ENCODE results near the gene RP2. TPM values are rescaled to one million over a fixed set of nuclear protein-coding genes. Genes with fewer than 3 reads are reported as not detected.

Gene RP2
- total RNA-seq, 2 experiments from 2014 or later, result 3.3 to 5.0 TPM

DNA sequence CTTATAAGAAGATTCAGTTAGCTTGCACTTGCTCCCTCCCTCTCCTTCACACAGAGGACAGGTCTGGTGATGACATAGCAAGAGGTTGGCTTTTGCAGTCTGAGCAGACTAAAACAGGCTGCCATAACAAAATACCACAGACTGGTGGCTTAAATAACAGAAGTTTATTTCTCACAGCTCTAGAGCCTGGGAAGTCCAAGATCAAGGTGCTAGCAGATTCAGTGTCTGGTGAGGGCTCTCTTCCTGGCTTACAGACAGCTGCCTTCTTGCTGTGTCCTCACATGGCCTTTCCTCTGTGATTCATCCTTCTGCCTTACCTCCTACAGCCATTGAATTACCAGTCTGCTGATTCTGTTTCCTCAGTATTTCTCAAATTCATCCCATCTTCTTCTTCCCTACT is 13.1 kb downstream of the RP2 start:
- H3K4me3 Mint-ChIP-seq, result no peak overlapping the region
- H3K36me3 Mint-ChIP-seq (ENCODE audit: low read depth), result peaks cover 9% of the 10 kb centered on the region
- CTCF ChIA-PET, result no interaction called here
- DNase-seq (no peak), ATAC-seq (no peak)
- POLR2A ChIA-PET, result no interaction called here
- H3K4me1 Mint-ChIP-seq, result peaks cover 6% of the 10 kb centered on the region
- no peaks in the 10 kb centered on the region for H3K9me3 Mint-ChIP-seq (ENCODE audit: low read depth)
- H3K27me3 Mint-ChIP-seq, result no peaks in the 10 kb centered on the region
- intact Hi-C loops (cut with DNase I, micrococcal nuclease), result no loop called here
- H3K27ac Mint-ChIP-seq, result no peak overlapping the region

DNA sequence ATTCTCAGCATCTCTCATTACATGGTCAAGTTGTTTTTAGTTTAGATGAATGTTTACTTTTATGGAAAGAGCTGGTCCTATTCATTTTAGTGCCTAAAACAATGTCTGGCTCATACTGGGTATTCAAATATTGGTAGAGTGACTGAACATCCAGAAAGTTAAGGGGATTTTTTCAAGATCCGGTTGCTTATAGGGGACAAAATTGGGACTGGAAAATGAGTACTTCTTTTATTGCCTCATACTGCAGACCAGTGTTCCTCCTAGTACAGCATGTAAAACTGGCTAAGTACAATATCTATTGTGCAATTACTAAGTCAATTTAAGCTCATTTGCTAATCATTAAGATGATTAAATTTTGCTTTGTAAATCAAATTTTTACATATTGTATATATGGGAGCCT is 13.9 kb downstream of the RP2 start:
- CTCF ChIA-PET, result interaction anchor here (0.6 kb wide), 1 partner anchor 178 kb away, joined by 3 read pairs; no protein-coding TSS in a partner anchor
- no peaks in the 10 kb centered on the region for H3K9me3 Mint-ChIP-seq (ENCODE audit: low read depth)
- DNase-seq, result no peak
- H3K4me1 Mint-ChIP-seq, result peaks cover 6% of the 10 kb centered on the region
- POLR2A ChIA-PET, result no interaction called here
- H3K4me3 Mint-ChIP-seq, result no peak overlapping the region
- peaks cover 9% of the 10 kb centered on the region for H3K36me3 Mint-ChIP-seq (ENCODE audit: low read depth)
- no peak overlapping the region for H3K27ac Mint-ChIP-seq
- intact Hi-C loops (cut with DNase I, micrococcal nuclease), result no loop called here
- no peak for ATAC-seq
- no peaks in the 10 kb centered on the region for H3K27me3 Mint-ChIP-seq

GRCh38 chrX:46856483-46856882 is 19.6 kb downstream of the RP2 start:
- Mint-ChIP-seq H3K4me3 (no peak overlapping the region), H3K4me1 (no peaks in the 10 kb centered on the region), H3K27ac (no peak overlapping the region), H3K9me3 (ENCODE audit: low read depth) (no peaks in the 10 kb centered on the region), H3K27me3 (no peaks in the 10 kb centered on the region), H3K36me3 (ENCODE audit: low read depth) (peaks cover 10% of the 10 kb centered on the region)
- POLR2A ChIA-PET, result no interaction called here
- DNase-seq (no peak), ATAC-seq (no peak)
- intact Hi-C loops (cut with DNase I, micrococcal nuclease), result no loop called here
- CTCF ChIA-PET, result no interaction called here

DNA sequence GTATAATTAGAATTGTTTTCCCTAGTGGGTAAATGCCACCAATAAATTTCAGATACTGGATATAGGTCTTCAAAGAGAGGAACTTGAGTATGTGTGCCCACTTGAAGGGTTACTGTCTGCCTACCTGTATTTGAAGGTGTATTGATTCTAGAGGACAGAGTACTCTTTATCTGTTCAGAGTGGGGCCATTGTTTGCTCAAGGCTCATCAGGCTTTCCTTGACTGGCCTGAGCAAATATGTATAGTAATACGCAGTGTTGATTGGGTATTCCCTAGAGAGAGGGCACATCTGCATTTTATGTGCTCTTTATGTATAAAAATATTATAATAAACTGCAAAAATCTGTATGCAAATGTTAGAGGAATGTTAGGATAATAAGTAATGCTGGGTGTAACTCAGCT is 23.7 kb downstream of the RP2 start:
- ATAC-seq (no peak), DNase-seq (no peak)
- Mint-ChIP-seq H3K27ac (no peak overlapping the region), H3K27me3 (no peaks in the 10 kb centered on the region), H3K4me1 (no peaks in the 10 kb centered on the region), H3K36me3 (ENCODE audit: low read depth) (peaks cover 10% of the 10 kb centered on the region), H3K4me3 (no peak overlapping the region), H3K9me3 (ENCODE audit: low read depth) (no peaks in the 10 kb centered on the region)
- CTCF ChIA-PET, result no interaction called here
- POLR2A ChIA-PET, result no interaction called here
- intact Hi-C loops (cut with DNase I, micrococcal nuclease), result no loop called here

DNA sequence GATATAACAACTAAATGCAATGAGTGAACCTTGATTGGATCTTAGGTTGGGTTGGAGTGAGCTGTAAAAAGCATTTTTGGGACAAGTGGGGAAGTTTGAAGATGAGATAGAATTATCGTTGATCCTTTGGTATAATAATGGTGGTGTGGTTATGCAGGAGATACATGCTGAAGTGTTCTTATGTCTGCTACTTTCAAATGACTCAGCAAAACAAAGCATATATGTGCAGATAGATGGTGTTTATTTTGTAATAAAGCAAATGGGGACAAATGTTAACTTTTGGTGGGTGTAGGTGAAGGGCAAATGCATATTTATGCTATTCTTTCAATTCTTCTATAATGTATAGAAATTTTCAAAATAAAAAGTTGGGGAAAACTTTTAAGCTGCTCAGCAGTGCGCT is 26.2 kb downstream of the RP2 start:
- no peak for DNase-seq
- Mint-ChIP-seq H3K36me3 (ENCODE audit: low read depth) (peaks cover 21% of the 10 kb centered on the region), H3K4me3 (no peak overlapping the region), H3K9me3 (ENCODE audit: low read depth) (no peaks in the 10 kb centered on the region), H3K27me3 (no peaks in the 10 kb centered on the region), H3K27ac (no peak overlapping the region), H3K4me1 (no peaks in the 10 kb centered on the region)
- ATAC-seq, result no peak
- CTCF ChIA-PET, result no interaction called here
- intact Hi-C loops (cut with DNase I, micrococcal nuclease), result no loop called here
- POLR2A ChIA-PET, result no interaction called here

GRCh38 chrX:46864606-46865005 is 27.8 kb downstream of the RP2 start:
- Mint-ChIP-seq H3K27ac (no peak overlapping the region), H3K4me1 (no peaks in the 10 kb centered on the region), H3K4me3 (no peak overlapping the region), H3K36me3 (ENCODE audit: low read depth) (peaks cover 21% of the 10 kb centered on the region), H3K27me3 (no peaks in the 10 kb centered on the region), H3K9me3 (ENCODE audit: low read depth) (no peaks in the 10 kb centered on the region)
- DNase-seq, result no peak
- ChIA-PET POLR2A (no interaction called here), CTCF (interaction anchor here (0.7 kb wide), 1 partner anchor 928 kb away, joined by 3 read pairs; no protein-coding TSS in a partner anchor)
- no peak for ATAC-seq
- intact Hi-C loops (cut with DNase I, micrococcal nuclease), result no loop called here

GRCh38 chrX:46865281-46865680 is 28.4 kb downstream of the RP2 start:
- no peak overlapping the region for H3K27ac Mint-ChIP-seq
- ChIA-PET CTCF (interaction anchor here (0.7 kb wide), 1 partner anchor 929 kb away, joined by 3 read pairs; no protein-coding TSS in a partner anchor), POLR2A (no interaction called here)
- no peaks in the 10 kb centered on the region for H3K27me3 Mint-ChIP-seq
- H3K9me3 Mint-ChIP-seq (ENCODE audit: low read depth), result no peaks in the 10 kb centered on the region
- H3K4me3 Mint-ChIP-seq, result no peak overlapping the region
- intact Hi-C loops (cut with DNase I, micrococcal nuclease), result no loop called here
- no peak for ATAC-seq
- no peak for DNase-seq
- no peaks in the 10 kb centered on the region for H3K4me1 Mint-ChIP-seq
- peaks cover 20% of the 10 kb centered on the region for H3K36me3 Mint-ChIP-seq (ENCODE audit: low read depth)

DNA sequence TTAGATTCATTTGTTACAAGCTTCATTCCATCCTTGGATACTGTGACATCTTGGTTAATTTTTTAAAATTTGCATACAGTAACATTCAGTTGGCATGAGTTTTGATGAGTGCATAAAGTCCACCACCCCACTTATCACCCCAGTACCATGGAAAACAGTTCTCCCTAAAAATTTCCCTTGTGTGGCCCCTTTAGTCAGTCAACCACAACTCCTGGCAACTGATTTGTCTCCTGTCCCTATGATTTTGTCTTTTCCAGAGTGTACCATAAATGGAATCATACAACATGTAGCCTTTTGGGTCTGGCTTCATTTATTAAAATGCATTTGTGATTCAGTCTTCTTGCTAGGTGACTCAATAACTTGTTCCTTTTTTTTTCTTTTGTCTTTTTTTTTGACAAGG is 29.9 kb downstream of the RP2 start:
- intact Hi-C loops (cut with DNase I, micrococcal nuclease), result no loop called here
- CTCF ChIA-PET, result no interaction called here

DNA sequence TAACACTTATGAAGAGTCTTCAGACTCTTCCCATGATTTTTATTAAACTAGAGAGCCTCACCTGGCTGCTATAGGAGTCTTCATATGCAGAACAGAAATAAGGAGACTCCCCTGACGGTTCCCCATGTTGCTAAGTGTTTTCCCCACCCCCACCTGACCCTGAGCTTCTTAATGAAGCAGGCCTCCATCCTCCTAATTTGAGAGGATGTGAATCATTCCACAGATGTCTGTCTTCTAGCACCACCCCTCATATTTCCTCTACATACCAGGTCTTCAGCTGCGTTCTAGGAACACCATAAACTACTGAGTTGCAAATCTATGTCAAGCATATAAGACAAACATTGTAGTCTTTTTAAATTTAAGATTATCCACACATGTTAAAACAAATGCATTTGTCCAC is 36.9 kb downstream of the RP2 start:
- Mint-ChIP-seq H3K9me3 (ENCODE audit: low read depth) (no peaks in the 10 kb centered on the region), H3K27me3 (no peaks in the 10 kb centered on the region), H3K36me3 (ENCODE audit: low read depth) (peaks cover 4% of the 10 kb centered on the region), H3K4me1 (peaks cover 4% of the 10 kb centered on the region), H3K4me3 (no peak overlapping the region), H3K27ac (no peak overlapping the region)
- ChIA-PET CTCF (no interaction called here), POLR2A (no interaction called here)
- ATAC-seq (no peak), DNase-seq (no peak)
- intact Hi-C loops (cut with DNase I, micrococcal nuclease), result no loop called here

More for the DNA sequence above, 29.9 kb downstream of the RP2 start:
- Mint-ChIP-seq H3K27me3 (no peaks in the 10 kb centered on the region), H3K27ac (no peak overlapping the region), H3K4me1 (no peaks in the 10 kb centered on the region), H3K9me3 (ENCODE audit: low read depth) (no peaks in the 10 kb centered on the region), H3K4me3 (no peak overlapping the region), H3K36me3 (ENCODE audit: low read depth) (peaks cover 18% of the 10 kb centered on the region)
- DNase-seq, result no peak
- no peak for ATAC-seq
- POLR2A ChIA-PET, result no interaction called here

- Mint-ChIP-seq H3K4me3 (no peak overlapping the region), H3K27me3 (no peaks in the 10 kb centered on the region), H3K36me3 (ENCODE audit: low read depth) (peaks cover 2% of the 10 kb centered on the region), H3K27ac (no peak overlapping the region), H3K9me3 (ENCODE audit: low read depth) (no peaks in the 10 kb centered on the region), H3K4me1 (peaks cover 4% of the 10 kb centered on the region)
- ChIA-PET POLR2A (no interaction called here), CTCF (no interaction called here)
- ATAC-seq (no peak), DNase-seq (no peak)
- intact Hi-C loops (cut with DNase I, micrococcal nuclease), result no loop called here
Measured at GRCh38 chrX:46876901-46877300, 40.1 kb downstream of the RP2 start.

DNA sequence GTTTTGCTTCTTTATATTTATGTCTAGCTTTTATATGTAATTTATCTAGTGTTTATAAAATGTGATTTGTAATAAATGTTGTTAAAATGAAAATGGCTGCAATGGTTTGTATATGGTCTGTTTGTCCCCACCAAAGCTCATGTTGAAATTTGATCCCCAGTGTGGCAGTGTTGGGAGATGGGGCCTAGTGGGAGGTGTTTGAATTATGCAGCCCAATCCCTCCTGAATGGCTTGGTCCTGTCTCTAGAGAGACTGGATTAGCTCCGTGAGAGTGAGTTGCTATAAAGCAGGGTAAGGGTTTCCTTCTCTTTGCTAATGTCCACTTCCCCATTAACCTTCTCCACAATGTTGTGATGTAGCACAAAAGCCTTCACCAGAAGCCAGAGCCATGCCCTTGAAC is 45.4 kb downstream of the RP2 start:
- CTCF ChIA-PET, result interaction anchor here (1.0 kb wide), 2 partner anchors 23 to 211 kb away, joined by 3 to 4 read pairs; no protein-coding TSS in a partner anchor
- POLR2A ChIA-PET, result no interaction called here
- H3K36me3 Mint-ChIP-seq (ENCODE audit: low read depth), result no peaks in the 10 kb centered on the region
- ATAC-seq (no peak), DNase-seq (no peak)
- H3K4me3 Mint-ChIP-seq, result no peak overlapping the region
- no peaks in the 10 kb centered on the region for H3K27me3 Mint-ChIP-seq
- no peaks in the 10 kb centered on the region for H3K9me3 Mint-ChIP-seq (ENCODE audit: low read depth)
- no peaks in the 10 kb centered on the region for H3K4me1 Mint-ChIP-seq
- intact Hi-C loops (cut with DNase I, micrococcal nuclease), result no loop called here
- no peak overlapping the region for H3K27ac Mint-ChIP-seq

- H3K27me3 Mint-ChIP-seq, result no peaks in the 10 kb centered on the region
- no peak overlapping the region for H3K27ac Mint-ChIP-seq
- H3K9me3 Mint-ChIP-seq (ENCODE audit: low read depth), result no peaks in the 10 kb centered on the region
- DNase-seq (no peak), ATAC-seq (no peak)
- no peaks in the 10 kb centered on the region for H3K4me1 Mint-ChIP-seq
- CTCF ChIA-PET, result no interaction called here
- POLR2A ChIA-PET, result no interaction called here
- no peaks in the 10 kb centered on the region for H3K36me3 Mint-ChIP-seq (ENCODE audit: low read depth)
- intact Hi-C loops (cut with DNase I, micrococcal nuclease), result no loop called here
- no peak overlapping the region for H3K4me3 Mint-ChIP-seq
Measured at GRCh38 chrX:46884799-46885198, 48.0 kb downstream of the RP2 start.

DNA sequence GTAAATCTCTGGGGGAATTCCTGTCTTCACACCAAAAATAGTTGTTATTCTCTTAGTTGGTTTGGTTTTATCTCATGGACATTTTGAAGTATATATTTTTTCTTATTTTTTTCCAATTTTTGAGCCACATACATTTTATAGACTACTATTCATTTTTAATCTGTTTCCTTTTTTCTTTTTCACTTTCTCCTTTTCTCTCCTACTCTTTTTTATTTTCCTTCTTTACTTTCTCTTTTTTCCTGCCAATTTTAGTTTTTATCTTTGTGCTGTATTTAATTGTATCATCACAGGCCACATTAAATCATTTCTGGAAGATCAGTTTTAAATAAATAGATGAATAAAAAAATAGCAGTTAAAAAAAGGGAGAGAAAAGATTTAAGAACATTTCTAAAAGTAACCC is 61.4 kb downstream of the RP2 start:
- H3K36me3 Mint-ChIP-seq (ENCODE audit: low read depth), result no peaks in the 10 kb centered on the region
- CTCF ChIA-PET, result interaction anchor here (0.6 kb wide), 1 partner anchor 197 kb away, joined by 3 read pairs; no protein-coding TSS in a partner anchor
- no peaks in the 10 kb centered on the region for H3K4me1 Mint-ChIP-seq
- no peak overlapping the region for H3K27ac Mint-ChIP-seq
- peaks cover 3% of the 10 kb centered on the region for H3K27me3 Mint-ChIP-seq
- POLR2A ChIA-PET, result no interaction called here
- DNase-seq (no peak), ATAC-seq (no peak)
- H3K9me3 Mint-ChIP-seq (ENCODE audit: low read depth), result no peaks in the 10 kb centered on the region
- intact Hi-C loops (cut with DNase I, micrococcal nuclease), result no loop called here
- H3K4me3 Mint-ChIP-seq, result no peak overlapping the region

Measured in activated CD4-positive, alpha-beta T cell treated with anti-CD3 and anti-CD28 coated beads for 36 hours (primary cell).